HepG2 (cell line): ENCODE measurements around the gene C1orf159. TPM values are rescaled to one million over a fixed set of nuclear protein-coding genes. Genes with fewer than 3 reads are reported as not detected.

Experiments
- AKNA ChIP-seq: sonication (generic); formaldehyde crosslinking; IDR thresholded peaks from 2 replicates; pipeline ENCODE4 v1.4.0; 2020; ENCODE audit warnings: missing genetic modification reagents, borderline replicate concordance
- GRHL1 ChIP-seq: sonication (generic); formaldehyde crosslinking; conservative IDR thresholded peaks from 2 replicates; pipeline ENCODE4 v1.8.0; 2022; ENCODE audit warnings: missing genetic modification reagents
- HNRNPL ChIP-seq: fragments of 200-400 bp; formaldehyde crosslinking; IDR thresholded peaks from 2 replicates; pipeline ENCODE4 v1.6.1; 2017; ENCODE audit warnings: mild to moderate bottlenecking, low read depth, low read length
- ISL2 ChIP-seq: sonication (generic); formaldehyde crosslinking; IDR thresholded peaks from 2 replicates; pipeline ENCODE4 v1.5.0; 2020; ENCODE audit warnings: missing genetic modification reagents
- MED8 ChIP-seq: sonication (generic); formaldehyde crosslinking; IDR thresholded peaks from 2 replicates; pipeline ENCODE4 v1.8.1; 2023; ENCODE audit warnings: mild to moderate bottlenecking, missing genetic modification reagents; ENCODE audit not compliant: insufficient replicate concordance
- RARG ChIP-seq: sonication (generic); formaldehyde crosslinking; IDR thresholded peaks from 2 replicates; pipeline ENCODE4 v1.4.0; 2020; ENCODE audit warnings: low read depth, mild to moderate bottlenecking, missing genetic modification reagents
- REST ChIP-seq, 2 experiments: IDR thresholded peaks; 2 replicates each; pipeline ENCODE4 v1.6.1; 2011 to 2012; ENCODE audit warnings: low read length in 2 of 2, borderline replicate concordance in 1 of 2, low read depth in 1 of 2, mild to moderate bottlenecking in 1 of 2, moderate library complexity in 1 of 2
- ZBTB3 ChIP-seq: sonication (generic); formaldehyde crosslinking; IDR thresholded peaks from 2 replicates; pipeline ENCODE4 v1.4.0; 2020; ENCODE audit warnings: low read depth, mild to moderate bottlenecking, moderate library complexity, missing genetic modification reagents, borderline replicate concordance
- ZKSCAN5 ChIP-seq: sonication (generic); formaldehyde crosslinking; IDR thresholded peaks from 2 replicates; pipeline ENCODE4 v1.5.1; 2020; ENCODE audit warnings: mild to moderate bottlenecking, missing genetic modification reagents
- ZNF512B ChIP-seq: sonication (generic); formaldehyde crosslinking; IDR thresholded peaks from 2 replicates; pipeline ENCODE4 v1.5.1; 2020; ENCODE audit warnings: missing genetic modification reagents, mild to moderate bottlenecking, borderline replicate concordance
- ZNF674 ChIP-seq: sonication (generic); formaldehyde crosslinking; IDR thresholded peaks from 2 replicates; pipeline ENCODE4 v1.5.0; 2020; ENCODE audit warnings: low read depth, mild to moderate bottlenecking, missing genetic modification reagents
- ZNF737 ChIP-seq: sonication (generic); formaldehyde crosslinking; IDR thresholded peaks from 2 replicates; pipeline ENCODE4 v1.5.0; 2020; ENCODE audit warnings: missing genetic modification reagents, mild to moderate bottlenecking, borderline replicate concordance
- ZNF749 ChIP-seq: sonication (generic); formaldehyde crosslinking; IDR thresholded peaks from 2 replicates; pipeline ENCODE4 v1.8.0; 2022; ENCODE audit warnings: mild to moderate bottlenecking, missing genetic modification reagents, moderate library complexity, borderline replicate concordance
- polyA plus RNA-seq, 8 experiments: library from polyadenylated mRNA; depleted of rRNA in 3 of 8; stranded (reverse) in 7 of 8; unstranded in 1 of 8; fragments of >200 nt; fragmentation: Illumina TruSeq in 4 of 8; extraction: Trizol in 4 of 8; gene quantifications; 2 replicates each; pipeline versions ENCODE4 v1.2.1 to v1.2.3, GENCODE V29; 2011 to 2016; ENCODE audit warnings: low read depth in 4 of 8, missing spikeins in 1 of 8, mixed read lengths in 1 of 8; ENCODE audit not compliant: insufficient read depth in 1 of 8
- total RNA-seq, 5 experiments: library from RNA; depleted of rRNA; stranded (reverse); fragments of >200 nt; fragmentation: Illumina TruSeq; extraction: Trizol; gene quantifications; 2 replicates each; pipeline ENCODE4 v1.2.3, GENCODE V29; 2016; ENCODE audit warnings: low read depth in 1 of 5

The C1orf159 gene
- total and polyA plus RNA-seq, 2 of the 13 experiments (the other 11 are each of a cell fraction or from before 2014, with no cell fraction given), result 3.8 to 6.7 TPM

- no peak for TF ChIP-seq ZNF749 (CRISPR knock-in tag)
- TF ChIP-seq GRHL1 (CRISPR knock-in tag), result no peak
- TF ChIP-seq ZNF674 (CRISPR knock-in tag), result no peak
- peak; percentile 79; the same call in 1 of the 2 replicates for TF ChIP-seq ZNF512B (CRISPR knock-in tag)
- TF ChIP-seq MED8 (CRISPR knock-in tag), result no peak
- no peak for TF ChIP-seq ZNF737 (CRISPR knock-in tag)
- TF ChIP-seq ZKSCAN5 (CRISPR knock-in tag), result 0 out of 2 replicates have a peak, but pooled peaks have one; percentile 34
- TF ChIP-seq RARG, result no peak
- no peak for TF ChIP-seq ISL2
- TF ChIP-seq ZBTB3 (CRISPR knock-in tag), result no peak
- no peak for TF ChIP-seq AKNA (CRISPR knock-in tag)
- TF ChIP-seq HNRNPL, result peak; percentile 92
- no peak for TF ChIP-seq REST (IDR thresholded peaks at IDR 0.05; ENCODE audit: borderline replicate concordance in 1 of 2, low read depth in 1 of 2, low read length in 2 of 2)
Observed at GRCh38 chr1:1122078-1122811, 6.4 kb upstream of the C1orf159 start (continued).
